Esophagus muscularis mucosa (tissue), 4 donors: ENCODE data around the gene CTDSP2.

ENCODE experiments used
- EP300 ChIP-seq: sonication (generic); formaldehyde crosslinking; IDR thresholded peaks from one replicate; pipeline ENCODE4 v1.6.1; 2017; ENCODE audit warnings: antibody characterized with exemption
- POLR2A ChIP-seq: fragments of 450-650 bp; IDR thresholded peaks from one replicate; pipeline ENCODE4 v1.6.1; 2017; ENCODE audit warnings: antibody characterized with exemption, moderate library complexity, mild to moderate bottlenecking, low read depth
- POLR2AphosphoS5 ChIP-seq, 2 donors: sonication (generic); formaldehyde crosslinking; IDR thresholded peaks; one replicate each; pipeline ENCODE4 v1.6.1; 2017; ENCODE audit warnings: antibody characterized with exemption in 2 of 2
- TF ChIP-seq, protein P1 (sequence below), 3 experiments: fragments of 200-600 bp in 2 of 3; fragments of 450-650 bp in 1 of 3; sonication (generic) in 2 of 3; IDR thresholded peaks; one replicate each; pipeline ENCODE4 v1.5.1; 2017 to 2019; ENCODE audit warnings: antibody characterized with exemption in 3 of 3, mild to moderate bottlenecking in 2 of 3, moderate library complexity in 1 of 3

DNA sequence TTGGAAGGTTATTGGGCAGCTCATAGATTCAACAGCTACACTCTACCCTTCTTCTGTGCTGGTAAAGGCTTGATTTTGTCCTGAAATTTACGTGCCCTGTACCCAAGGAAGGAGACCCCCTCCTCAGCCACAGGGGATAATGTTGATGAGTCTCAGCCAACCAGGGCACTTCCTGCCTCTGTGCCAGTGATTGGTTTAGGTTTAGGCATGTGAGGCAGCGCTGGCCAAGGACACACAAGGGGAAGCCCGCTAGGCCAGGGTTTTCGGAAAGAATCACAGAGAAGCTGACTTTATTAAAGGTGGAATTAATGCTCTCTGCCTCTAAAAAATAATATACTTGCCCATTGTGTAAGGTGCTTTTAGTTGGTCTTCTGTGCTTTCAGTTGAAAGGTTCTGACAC is 15.4 kb upstream of the CTDSP2 start:
- TF ChIP-seq, protein P1, sequence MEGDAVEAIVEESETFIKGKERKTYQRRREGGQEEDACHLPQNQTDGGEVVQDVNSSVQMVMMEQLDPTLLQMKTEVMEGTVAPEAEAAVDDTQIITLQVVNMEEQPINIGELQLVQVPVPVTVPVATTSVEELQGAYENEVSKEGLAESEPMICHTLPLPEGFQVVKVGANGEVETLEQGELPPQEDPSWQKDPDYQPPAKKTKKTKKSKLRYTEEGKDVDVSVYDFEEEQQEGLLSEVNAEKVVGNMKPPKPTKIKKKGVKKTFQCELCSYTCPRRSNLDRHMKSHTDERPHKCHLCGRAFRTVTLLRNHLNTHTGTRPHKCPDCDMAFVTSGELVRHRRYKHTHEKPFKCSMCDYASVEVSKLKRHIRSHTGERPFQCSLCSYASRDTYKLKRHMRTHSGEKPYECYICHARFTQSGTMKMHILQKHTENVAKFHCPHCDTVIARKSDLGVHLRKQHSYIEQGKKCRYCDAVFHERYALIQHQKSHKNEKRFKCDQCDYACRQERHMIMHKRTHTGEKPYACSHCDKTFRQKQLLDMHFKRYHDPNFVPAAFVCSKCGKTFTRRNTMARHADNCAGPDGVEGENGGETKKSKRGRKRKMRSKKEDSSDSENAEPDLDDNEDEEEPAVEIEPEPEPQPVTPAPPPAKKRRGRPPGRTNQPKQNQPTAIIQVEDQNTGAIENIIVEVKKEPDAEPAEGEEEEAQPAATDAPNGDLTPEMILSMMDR (IDR thresholded peaks at IDR 0.05): no peak
- no peak for TF ChIP-seq POLR2A
- TF ChIP-seq EP300: no peak
- TF ChIP-seq POLR2AphosphoS5 (IDR thresholded peaks at IDR 0.05): no peak
